Left ventricle myocardium superior (tissue), 1 donor: ENCODE measurements around the gene LSM10. TPM values are rescaled to one million over a fixed set of nuclear protein-coding genes. Genes with fewer than 3 reads are reported as not detected.
A peak's percentile ranks its signal among the peaks of the same experiment; 100 is the strongest.

Source experiments
- ATAC-seq: fragments of 200-7000 bp; cut with Tn5 transposase; one replicate; pipeline ENCODE4 v1.9.1; 2020; ENCODE audit warnings: mild to moderate bottlenecking, moderate library complexity
- DNase-seq: peaks from one replicate; pipeline ENCODE4 v3.0.0-alpha.2; 2020
- intact Hi-C: fragments of 100-400 bp; cut with micrococcal nuclease; formaldehyde crosslinking; loops from one replicate; pipeline ENCODE4 v1.11.0; 2022
- total RNA-seq: library from RNA; stranded (reverse); fragmentation: NEBNext Ultra II Directional; extraction: Animal tissue kit (Norgen Biotek cat#: 25700); gene quantifications from one replicate; pipeline ENCODE4 v1.2.1, GENCODE V29; 2021
- donor health status: DM: no; HTN: yes; CAD: no; lungs with severe emphysema.

LSM10 gene
- total RNA-seq, 1 donor from 2014 or later = 58.7 TPM

GRCh38 chr1:36387141-36387949, 10.4 kb downstream of the LSM10 start:
- DNase-seq = peak; percentile 44
- ATAC-seq = peak; percentile 3
- intact Hi-C loops = no loop called here

- ATAC-seq = peak; percentile 82
- DNase-seq = peak; percentile 89
- intact Hi-C loops = no loop called here
Observed at GRCh38 chr1:36386265-36387140, 11.2 kb downstream of the LSM10 start.

- ATAC-seq = peak; percentile 90
- DNase-seq = peak; percentile 98
- intact Hi-C loops = no loop called here
Observed at GRCh38 chr1:36385410-36386264, 12.1 kb downstream of the LSM10 start, which contains the start of gene STK40. STK40 (minus strand) TSS chr1:36385924; CDS start chr1:36361332, 24,592 bp downstream.

GRCh38 chr1:36384542-36385409, 12.9 kb downstream of the LSM10 start:
- ATAC-seq (no peak), DNase-seq (peak; percentile 64)
- intact Hi-C loops = no loop called here

- DNase-seq (peak; percentile 73), ATAC-seq (no peak)
- intact Hi-C loops = no loop called here
Observed at GRCh38 chr1:36383240-36383639, 14.5 kb downstream of the LSM10 start.

GRCh38 chr1:36382669-36383068, 15.0 kb downstream of the LSM10 start:
- intact Hi-C loops = no loop called here
- ATAC-seq = no peak
- DNase-seq = no peak

GRCh38 chr1:36382231-36382630, 15.5 kb downstream of the LSM10 start:
- DNase-seq (no peak), ATAC-seq (no peak)
- intact Hi-C loops = no loop called here

- intact Hi-C loops = no loop called here
- DNase-seq (no peak), ATAC-seq (no peak)
Observed at GRCh38 chr1:36381405-36381804, 16.3 kb downstream of the LSM10 start.

GRCh38 chr1:36380782-36381181, 16.9 kb downstream of the LSM10 start:
- no peak for ATAC-seq
- no peak for DNase-seq
- intact Hi-C loops = no loop called here

GRCh38 chr1:36380143-36380619, 17.5 kb downstream of the LSM10 start:
- intact Hi-C loops = no loop called here
- DNase-seq = no peak
- ATAC-seq = no peak

GRCh38 chr1:36377791-36378492, 19.8 kb downstream of the LSM10 start:
- intact Hi-C loops = no loop called here
- no peak for DNase-seq
- no peak for ATAC-seq

GRCh38 chr1:36372617-36373016, 25.1 kb downstream of the LSM10 start:
- no peak for DNase-seq
- no peak for ATAC-seq
- intact Hi-C loops = no loop called here

GRCh38 chr1:36369061-36369861, 28.4 kb downstream of the LSM10 start:
- DNase-seq (peak; percentile 79), ATAC-seq (peak; percentile 24)
- intact Hi-C loops = no loop called here

GRCh38 chr1:36367798-36368197, 29.9 kb downstream of the LSM10 start:
- no peak for ATAC-seq
- DNase-seq = no peak
- intact Hi-C loops = no loop called here

GRCh38 chr1:36367066-36367465, 30.6 kb downstream of the LSM10 start:
- no peak for ATAC-seq
- no peak for DNase-seq
- intact Hi-C loops = no loop called here

- intact Hi-C loops = no loop called here
- ATAC-seq (peak; percentile 59), DNase-seq (peak; percentile 69)
Observed at GRCh38 chr1:36366091-36366661, 31.5 kb downstream of the LSM10 start.
